Dermis microvascular lymphatic vessel endothelial cell (primary cell): ENCODE measurements around the gene KRT9. TPM values are rescaled to one million over a fixed set of nuclear protein-coding genes. Genes with fewer than 3 reads are reported as not detected.
"Not testable (repeated sequence)": the region's sequence is repeated elsewhere in the genome, so short reads cannot be mapped to it uniquely, and the experiment has no call there.

Source experiments
- DNase-seq, 2 donors: peaks; one replicate each; pipeline versions ENCODE4 v3.0.0 to v3.0.0-alpha.2; 2010; ENCODE audit warnings: low read depth in 2 of 2
- total RNA-seq: library from RNA; depleted of rRNA; stranded (reverse); fragments of >200 nt; gene quantifications from 2 replicates; pipeline ENCODE4 v1.2.1, GENCODE V29; 2014

The KRT9 gene
- total RNA-seq, 1 donor from 2014 or later = not detected

DNA sequence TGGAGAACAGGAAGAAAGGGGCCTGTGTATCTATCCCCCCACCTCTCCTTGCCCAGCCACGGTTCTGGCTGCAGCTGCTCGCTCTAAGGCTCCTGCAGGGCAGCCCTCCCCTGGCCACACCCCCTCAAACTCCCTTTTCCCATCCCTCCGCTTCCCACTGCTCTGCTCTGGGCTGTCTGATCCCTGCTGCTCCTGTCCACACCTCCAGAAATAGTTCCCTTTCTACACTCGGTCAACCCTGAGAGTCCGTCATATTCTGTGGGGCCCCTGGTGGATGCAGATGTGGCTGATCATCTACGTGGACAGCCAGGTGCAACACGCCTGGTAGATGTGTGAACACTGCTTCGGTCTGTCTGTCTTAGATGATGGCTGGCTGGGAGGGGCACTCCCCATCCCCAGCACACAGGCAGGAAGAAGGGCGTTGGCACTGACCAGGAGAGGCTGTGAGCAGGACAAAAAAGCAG is 24.4 kb downstream of the KRT9 start:
- no peak for DNase-seq

GRCh38 chr17:41546819-41547218 is 25.0 kb downstream of the KRT9 start:
- no peak for DNase-seq

DNA sequence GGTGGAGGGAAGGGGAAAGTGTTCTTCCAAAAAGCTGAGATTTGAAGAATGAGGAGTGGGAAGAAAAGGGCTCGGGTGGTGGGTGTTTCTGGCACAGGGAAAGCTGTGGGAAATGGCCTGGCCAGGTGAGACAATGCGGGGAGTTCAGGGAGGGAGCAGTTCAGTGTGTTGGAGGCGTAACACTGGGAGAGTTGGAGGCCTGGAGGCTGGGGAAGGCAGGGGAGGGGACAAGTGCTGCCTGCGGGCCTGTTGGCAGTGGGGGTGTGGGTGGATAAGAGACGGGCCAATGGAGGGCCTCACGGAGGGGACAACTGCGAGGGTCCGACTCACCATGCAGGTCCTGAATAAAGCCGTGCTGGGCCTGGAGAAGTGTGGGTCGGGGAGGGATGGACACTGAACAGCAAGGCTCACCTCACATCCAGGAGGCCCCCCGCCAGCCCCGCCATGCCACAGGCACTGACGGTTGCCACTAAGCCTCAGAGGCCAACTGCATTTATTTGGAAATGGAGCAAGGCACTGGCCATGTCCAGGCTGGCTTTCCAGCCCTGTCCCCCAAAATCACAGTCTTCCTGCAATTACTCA is 25.9 kb downstream of the KRT9 start:
- DNase-seq = no peak

- no peak for DNase-seq
Observed at GRCh38 chr17:41544935-41545334, 26.9 kb downstream of the KRT9 start.

- DNase-seq = no peak
Observed at GRCh38 chr17:41544491-41544892, 27.4 kb downstream of the KRT9 start.

GRCh38 chr17:41542786-41543185 is 29.1 kb downstream of the KRT9 start:
- not testable (repeated sequence) for DNase-seq

DNA sequence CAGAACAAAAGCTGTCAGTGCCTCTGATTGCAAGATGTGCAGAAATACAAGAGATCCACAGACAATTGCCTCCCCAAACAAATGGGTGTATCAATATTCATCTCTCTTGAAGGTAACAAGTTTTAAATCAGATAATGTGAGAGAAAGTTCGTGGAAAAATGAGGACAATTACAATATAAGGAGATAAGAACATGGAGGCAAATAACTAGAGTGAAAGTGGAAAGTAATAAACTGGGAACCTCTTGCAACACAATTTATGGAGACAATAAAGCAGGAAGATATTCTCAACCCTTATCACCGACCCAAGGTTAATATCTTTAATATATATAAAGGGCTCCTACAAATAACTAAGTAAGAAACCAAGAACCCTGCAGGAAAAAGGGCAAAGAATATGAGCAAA is 29.5 kb downstream of the KRT9 start:
- no peak for DNase-seq

DNA sequence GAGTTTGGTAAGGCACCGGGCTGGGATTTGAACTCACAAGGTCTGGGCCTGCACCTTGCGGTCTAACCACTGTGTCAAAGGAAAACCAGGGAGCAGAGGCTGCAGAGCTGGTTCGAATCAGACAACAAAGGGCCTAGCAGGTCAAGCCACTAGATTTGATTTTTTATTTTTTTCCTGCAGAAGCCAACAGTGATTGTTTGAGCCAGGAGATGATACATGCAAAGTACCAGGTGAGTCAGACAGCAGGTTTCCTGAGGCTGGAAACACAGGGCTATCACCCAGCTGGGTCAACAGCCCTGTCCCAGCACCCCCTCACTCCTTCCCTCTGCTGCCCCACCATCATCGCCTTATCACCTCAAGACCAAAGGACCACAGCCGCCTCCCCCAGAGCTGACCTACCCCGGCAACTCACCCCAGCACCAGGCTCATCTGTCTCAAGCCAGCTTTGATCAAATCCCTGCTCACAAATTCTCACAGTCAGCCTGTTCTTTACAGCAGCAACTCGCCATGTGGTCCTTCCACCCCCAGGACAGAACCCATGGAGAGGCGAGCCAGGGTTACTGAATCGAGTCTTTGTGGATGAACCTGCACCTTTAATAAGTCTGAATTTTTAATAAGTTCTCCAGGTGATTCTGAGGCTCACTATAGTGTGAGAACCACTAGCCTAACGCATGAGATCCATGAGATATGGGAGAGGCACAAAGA is 30.8 kb downstream of the KRT9 start:
- peak in 1 of 2 donors; percentile 57 for DNase-seq

DNA sequence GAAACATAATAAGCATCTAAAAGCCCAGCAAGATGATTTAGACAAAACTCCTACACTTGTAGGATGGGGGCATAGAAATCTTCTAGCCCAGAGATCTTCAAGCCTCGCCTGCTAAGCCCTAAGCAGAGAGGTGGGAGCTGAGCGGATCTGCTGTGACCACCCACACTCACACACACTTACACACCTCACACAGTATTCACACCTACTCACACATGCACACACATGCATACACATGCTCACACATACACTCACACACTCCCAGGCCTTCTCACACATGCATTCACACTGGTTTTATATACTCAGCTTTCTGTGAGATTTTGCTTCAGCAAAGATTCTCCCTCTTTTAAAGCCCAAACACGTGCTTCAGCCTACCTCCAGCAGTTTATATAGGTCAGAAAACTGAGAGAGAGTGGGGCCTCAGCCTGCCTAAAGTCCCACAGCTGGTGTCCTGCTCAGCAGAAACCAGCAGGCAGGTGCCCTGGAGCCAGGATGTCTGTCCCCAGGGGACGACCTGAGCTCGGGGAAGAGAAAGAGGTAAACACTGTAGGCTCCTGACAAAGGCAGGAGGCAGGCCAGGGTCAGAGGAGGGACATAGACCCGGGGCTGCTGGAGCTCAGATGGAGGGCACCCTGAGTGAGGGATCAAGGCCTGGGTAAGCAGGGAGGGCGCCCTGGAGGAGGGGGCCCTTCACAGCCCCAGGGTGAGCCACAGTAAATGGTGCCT is 31.7 kb downstream of the KRT9 start:
- no peak for DNase-seq

DNA sequence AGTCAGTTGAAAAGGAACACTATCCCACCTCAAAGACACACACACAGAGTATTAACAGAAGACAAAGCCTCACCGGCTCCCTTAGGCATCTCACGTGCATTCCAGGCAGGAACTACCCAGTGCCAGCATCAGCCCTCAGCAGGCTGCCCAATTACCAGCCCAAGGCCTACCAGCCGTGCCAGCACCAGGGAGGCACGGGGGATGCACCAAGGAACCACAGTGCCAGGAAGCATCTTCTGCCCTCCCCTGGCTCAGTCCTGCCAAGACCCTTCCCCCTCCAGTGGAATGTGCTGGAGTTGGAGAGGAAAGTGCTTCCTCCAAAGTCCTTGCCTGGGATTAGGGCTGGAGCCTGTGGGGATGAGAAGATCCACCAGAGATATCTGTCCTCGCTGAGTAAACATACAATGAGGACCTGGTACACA is 32.8 kb downstream of the KRT9 start:
- DNase-seq = no peak

DNA sequence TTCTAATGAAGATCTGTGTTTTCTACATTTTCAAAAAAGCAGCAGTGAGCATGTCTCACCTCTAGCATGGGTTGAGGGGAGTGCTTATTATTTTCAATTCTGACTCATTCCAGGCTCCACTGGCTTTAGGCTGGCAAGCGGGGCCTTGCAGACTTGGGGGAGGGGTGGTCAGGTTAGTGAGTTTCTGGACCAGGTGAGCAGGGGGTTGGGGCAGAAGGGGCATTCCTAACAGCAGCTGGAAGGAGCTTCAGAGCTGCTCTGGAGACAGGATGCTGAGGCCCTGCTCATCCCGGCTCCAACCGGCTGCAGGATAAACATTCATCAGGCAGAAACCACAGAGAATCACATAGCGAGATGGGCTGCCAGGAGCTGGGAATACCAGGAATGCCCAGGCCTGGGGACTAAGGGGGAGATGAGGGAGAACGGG is 33.3 kb downstream of the KRT9 start:
- no peak for DNase-seq

DNA sequence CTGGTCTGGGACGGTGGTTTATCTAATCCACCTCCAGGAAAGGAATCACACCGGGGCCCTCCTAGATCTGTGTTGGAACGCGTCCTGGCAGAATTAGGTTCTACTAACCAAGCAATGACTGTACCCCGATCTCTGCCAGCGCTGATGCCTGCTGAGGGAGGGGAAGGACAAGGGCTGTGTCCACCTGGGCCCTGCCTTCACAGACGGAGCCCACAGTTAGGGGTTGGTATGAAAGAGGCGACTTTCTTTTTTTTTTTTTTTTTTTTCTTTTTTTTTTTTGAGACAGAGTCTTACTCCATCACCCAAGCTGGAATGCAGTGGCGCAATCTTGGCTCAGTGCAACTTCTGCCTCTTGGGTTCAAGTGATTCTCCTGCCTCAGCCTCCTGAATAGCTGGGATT is 33.9 kb downstream of the KRT9 start:
- no peak for DNase-seq

GRCh38 chr17:41537614-41537954 is 34.3 kb downstream of the KRT9 start:
- DNase-seq = no peak

GRCh38 chr17:41536741-41537613 is 34.9 kb downstream of the KRT9 start:
- no peak for DNase-seq

DNA sequence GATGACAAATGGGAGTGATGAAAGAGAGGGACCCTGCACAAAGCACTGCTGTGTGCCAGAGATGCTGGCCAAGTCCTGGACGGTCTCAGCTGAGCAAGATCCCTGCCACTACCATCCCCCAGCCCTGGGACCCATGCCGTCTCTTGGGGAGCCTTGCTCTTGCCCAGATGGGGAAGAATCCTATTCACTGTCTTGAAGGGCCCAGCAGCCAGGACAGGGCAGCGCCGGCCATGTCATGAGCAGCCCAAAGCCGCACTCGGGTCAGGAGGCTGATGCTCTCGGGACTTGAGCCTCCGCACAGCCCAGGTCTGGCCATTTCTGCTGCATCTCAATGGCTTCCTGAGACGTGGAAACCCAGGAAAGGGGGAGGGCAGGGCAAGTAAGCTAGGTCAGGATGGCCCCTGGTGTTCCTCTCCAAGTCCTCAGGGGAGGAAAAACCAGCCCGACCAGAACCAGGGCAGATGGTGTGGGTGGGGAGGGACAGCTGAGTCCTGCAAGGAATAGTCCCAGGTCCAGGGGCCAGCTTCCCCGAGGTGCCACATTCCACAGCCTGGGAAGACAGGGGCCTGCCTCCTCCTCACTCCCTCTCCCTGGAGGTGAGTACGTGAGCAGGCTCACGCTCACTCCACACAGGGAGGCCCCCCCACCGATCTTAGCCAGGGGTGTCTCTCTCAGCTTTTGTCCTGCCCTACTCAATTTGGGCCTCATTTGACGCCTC is 35.9 kb downstream of the KRT9 start:
- DNase-seq = no peak

- DNase-seq = no peak
Observed at GRCh38 chr17:41534899-41535546, 36.8 kb downstream of the KRT9 start.

DNA sequence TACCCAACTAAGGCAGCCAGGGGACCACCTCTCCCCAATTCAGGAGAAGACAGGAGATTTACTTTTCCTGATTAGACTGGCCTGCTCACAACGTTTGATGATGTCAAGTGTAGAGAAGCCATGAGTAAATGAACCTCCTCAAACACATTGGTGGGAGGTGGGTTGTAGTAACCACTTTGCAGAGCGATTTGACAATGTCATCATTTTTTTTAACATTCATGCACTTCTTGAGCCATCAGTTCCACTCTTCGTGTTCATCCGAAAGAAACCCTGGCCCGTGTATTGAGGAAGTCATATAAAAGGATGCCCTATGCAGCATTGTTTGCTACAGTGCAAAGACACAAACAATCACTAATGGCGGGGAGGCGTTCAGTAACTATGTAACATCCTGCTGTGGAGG is 38.2 kb downstream of the KRT9 start:
- DNase-seq = no peak

- no peak for DNase-seq
Observed at GRCh38 chr17:41532947-41533570, 38.8 kb downstream of the KRT9 start.

- no peak for DNase-seq
Observed at GRCh38 chr17:41531993-41532392, 39.9 kb downstream of the KRT9 start.
